HuH-7.5 (cell line): Measurements from ENCODE around the gene LHFPL6.
"Not testable (repeated sequence)": the region's sequence is repeated elsewhere in the genome, so short reads cannot be mapped to it uniquely, and the experiment has no call there.

Experiments used
- DNase-seq: peaks from one replicate; pipeline ENCODE4 v3.0.0; 2011; ENCODE audit warnings: low spot score

LHFPL6 gene

GRCh38 chr13:39341251-39341650, 261.7 kb downstream of the LHFPL6 start:
- DNase-seq, result no peak

- not testable (repeated sequence) for DNase-seq
These were observed 264.9 kb downstream of the LHFPL6 start for GRCh38 chr13:39338114-39338513.

GRCh38 chr13:39336937-39337336, 266.1 kb downstream of the LHFPL6 start:
- DNase-seq, result no peak

GRCh38 chr13:39336207-39336606, 266.8 kb downstream of the LHFPL6 start:
- DNase-seq, result no peak

- no peak for DNase-seq
These were observed 267.3 kb downstream of the LHFPL6 start for GRCh38 chr13:39335721-39336120.

- DNase-seq, result no peak
These were observed 272.5 kb downstream of the LHFPL6 start for GRCh38 chr13:39330504-39330903.

GRCh38 chr13:39329182-39329639, 273.8 kb downstream of the LHFPL6 start:
- DNase-seq, result no peak

GRCh38 chr13:39327172-39327479, 275.9 kb downstream of the LHFPL6 start:
- DNase-seq, result no peak

GRCh38 chr13:39326469-39327171, 276.4 kb downstream of the LHFPL6 start:
- no peak for DNase-seq

GRCh38 chr13:39324806-39325311, 278.1 kb downstream of the LHFPL6 start:
- DNase-seq, result no peak

GRCh38 chr13:39322836-39323585, 280.0 kb downstream of the LHFPL6 start:
- no peak for DNase-seq

GRCh38 chr13:39321574-39321973, 281.4 kb downstream of the LHFPL6 start:
- DNase-seq, result no peak

- no peak for DNase-seq
These were observed 284.8 kb downstream of the LHFPL6 start for GRCh38 chr13:39318161-39318560.

GRCh38 chr13:39317291-39317690, 285.7 kb downstream of the LHFPL6 start:
- DNase-seq, result no peak

GRCh38 chr13:39315796-39316195, 287.2 kb downstream of the LHFPL6 start:
- no peak for DNase-seq

GRCh38 chr13:39313721-39314120, 289.3 kb downstream of the LHFPL6 start:
- no peak for DNase-seq

- DNase-seq, result no peak
These were observed 290.4 kb downstream of the LHFPL6 start for GRCh38 chr13:39312596-39312995.

GRCh38 chr13:39311619-39312018, 291.4 kb downstream of the LHFPL6 start:
- no peak for DNase-seq

- no peak for DNase-seq
These were observed 292.0 kb downstream of the LHFPL6 start for GRCh38 chr13:39310961-39311360.

- no peak for DNase-seq
These were observed 296.1 kb downstream of the LHFPL6 start for GRCh38 chr13:39306639-39307589.

- DNase-seq, result no peak
These were observed 300.2 kb downstream of the LHFPL6 start for GRCh38 chr13:39302820-39303219.

GRCh38 chr13:39298951-39299350, 304.0 kb downstream of the LHFPL6 start:
- no peak for DNase-seq
